ENCODE results near the gene GIMAP8. TPM values are rescaled to one million over a fixed set of nuclear protein-coding genes. Genes with fewer than 3 reads are reported as not detected.

The GIMAP8 gene
- total RNA-seq, 1 donor from 2014 or later: 7.0 TPM

DNA sequence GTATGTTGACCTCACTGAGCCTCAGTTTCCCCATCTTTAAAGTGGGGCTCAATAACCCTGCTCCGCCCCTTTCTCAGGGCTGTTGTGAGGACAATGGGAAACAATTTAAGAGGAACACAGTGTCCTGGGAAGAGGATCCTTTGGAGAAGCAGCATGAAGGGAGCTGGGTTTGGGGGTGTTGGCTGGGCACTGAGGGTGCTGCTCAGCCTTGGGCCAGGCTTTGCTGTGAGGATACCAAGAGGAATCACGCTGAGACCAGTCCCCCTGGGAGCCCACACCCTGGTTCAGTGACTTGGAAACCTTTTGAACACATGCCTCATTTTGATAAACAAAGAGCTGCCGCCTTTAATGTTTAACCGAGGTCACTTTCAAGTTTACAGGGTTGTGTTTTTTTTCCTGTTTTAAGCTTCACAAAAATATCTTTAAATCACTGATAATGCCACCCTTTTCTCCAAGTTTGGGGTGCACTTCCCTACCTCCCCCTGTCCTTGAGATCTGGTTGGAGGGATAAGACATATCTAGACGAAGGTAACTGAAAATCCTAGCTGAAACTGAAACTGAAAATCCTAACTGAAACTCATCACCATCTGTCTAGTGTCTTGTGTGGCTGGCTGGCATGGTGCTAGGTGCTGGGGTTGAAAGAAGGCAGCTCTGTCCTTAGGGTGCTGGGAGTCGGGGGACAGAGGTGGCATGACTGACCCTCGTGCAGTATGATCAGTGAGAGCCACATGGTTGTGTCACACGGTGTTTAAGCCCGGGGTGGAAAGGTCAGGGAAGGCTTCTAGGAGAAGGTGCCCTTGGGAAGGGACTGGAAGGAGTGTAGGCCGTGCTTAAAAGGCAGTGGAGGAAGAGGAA, 43.6 kb upstream of the GIMAP8 start:
- Mint-ChIP-seq H3K27me3 (ENCODE audit: low read depth) (no peaks in the 10 kb centered on the region), H3K9me3 (no peaks in the 10 kb centered on the region), H3K27ac (peak overlapping the region; percentile 95), H3K4me1 (ENCODE audit: low read depth) (peaks cover 40% of the 10 kb centered on the region), H3K36me3 (ENCODE audit: low read depth) (peaks cover 20% of the 10 kb centered on the region), H3K4me3 (ENCODE audit: low read depth) (peak overlapping the region; percentile 88)
- intact Hi-C loops (cut with micrococcal nuclease): loop anchor here (1.0 to 2.0 kb wide), 2 partner anchors 15 to 84 kb away; partner anchors contain the start of genes ACTR3C and LRRC61
- peak; percentile 43 for DNase-seq (ENCODE audit: low spot score)

DNA sequence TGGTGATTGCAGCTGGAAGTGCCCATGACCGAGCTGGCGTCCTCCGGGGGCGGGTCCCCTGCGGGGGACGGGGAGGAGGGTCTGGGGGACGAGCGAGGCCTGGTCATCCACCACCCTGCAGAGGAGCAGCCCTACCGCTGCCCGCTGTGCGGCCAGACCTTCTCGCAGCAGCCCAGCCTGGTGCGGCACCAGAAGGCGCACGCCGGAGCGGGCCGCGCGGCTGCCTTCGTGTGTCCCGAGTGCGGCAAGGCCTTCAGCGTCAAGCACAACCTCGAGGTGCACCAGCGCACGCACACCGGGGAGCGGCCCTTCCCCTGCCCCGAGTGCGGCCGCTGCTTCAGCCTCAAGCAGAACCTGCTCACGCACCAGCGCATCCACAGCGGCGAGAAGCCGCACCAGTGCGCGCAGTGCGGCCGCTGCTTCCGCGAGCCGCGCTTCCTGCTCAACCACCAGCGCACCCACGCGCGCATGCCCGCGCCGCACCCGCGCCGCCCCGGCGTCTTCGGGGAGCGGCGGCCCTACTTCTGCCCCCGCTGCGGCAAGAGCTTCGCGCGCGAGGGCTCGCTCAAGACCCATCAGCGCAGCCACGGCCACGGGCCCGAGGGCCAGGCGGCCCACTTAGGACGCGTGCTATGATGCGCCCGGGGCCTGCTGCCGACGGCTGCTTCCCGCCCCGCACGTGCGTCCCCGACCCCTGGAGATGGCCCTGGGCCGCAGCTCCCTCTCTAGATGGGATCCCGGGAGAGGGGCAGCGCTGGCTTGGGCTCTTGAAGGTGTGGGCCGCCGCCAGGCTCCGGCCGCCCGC, 42.6 kb upstream of the GIMAP8 start:
- no peaks in the 10 kb centered on the region for H3K27me3 Mint-ChIP-seq (ENCODE audit: low read depth)
- H3K4me1 Mint-ChIP-seq (ENCODE audit: low read depth): peaks cover 37% of the 10 kb centered on the region
- H3K9me3 Mint-ChIP-seq: no peaks in the 10 kb centered on the region
- H3K36me3 Mint-ChIP-seq (ENCODE audit: low read depth): peaks cover 20% of the 10 kb centered on the region
- DNase-seq (ENCODE audit: low spot score): no peak
- intact Hi-C loops (cut with micrococcal nuclease): loop anchor here (1.0 to 2.0 kb wide), 2 partner anchors 14 to 85 kb away; partner anchors contain the start of genes ACTR3C and LRRC61
- H3K4me3 Mint-ChIP-seq (ENCODE audit: low read depth): no peak overlapping the region
- no peak overlapping the region for H3K27ac Mint-ChIP-seq

DNA sequence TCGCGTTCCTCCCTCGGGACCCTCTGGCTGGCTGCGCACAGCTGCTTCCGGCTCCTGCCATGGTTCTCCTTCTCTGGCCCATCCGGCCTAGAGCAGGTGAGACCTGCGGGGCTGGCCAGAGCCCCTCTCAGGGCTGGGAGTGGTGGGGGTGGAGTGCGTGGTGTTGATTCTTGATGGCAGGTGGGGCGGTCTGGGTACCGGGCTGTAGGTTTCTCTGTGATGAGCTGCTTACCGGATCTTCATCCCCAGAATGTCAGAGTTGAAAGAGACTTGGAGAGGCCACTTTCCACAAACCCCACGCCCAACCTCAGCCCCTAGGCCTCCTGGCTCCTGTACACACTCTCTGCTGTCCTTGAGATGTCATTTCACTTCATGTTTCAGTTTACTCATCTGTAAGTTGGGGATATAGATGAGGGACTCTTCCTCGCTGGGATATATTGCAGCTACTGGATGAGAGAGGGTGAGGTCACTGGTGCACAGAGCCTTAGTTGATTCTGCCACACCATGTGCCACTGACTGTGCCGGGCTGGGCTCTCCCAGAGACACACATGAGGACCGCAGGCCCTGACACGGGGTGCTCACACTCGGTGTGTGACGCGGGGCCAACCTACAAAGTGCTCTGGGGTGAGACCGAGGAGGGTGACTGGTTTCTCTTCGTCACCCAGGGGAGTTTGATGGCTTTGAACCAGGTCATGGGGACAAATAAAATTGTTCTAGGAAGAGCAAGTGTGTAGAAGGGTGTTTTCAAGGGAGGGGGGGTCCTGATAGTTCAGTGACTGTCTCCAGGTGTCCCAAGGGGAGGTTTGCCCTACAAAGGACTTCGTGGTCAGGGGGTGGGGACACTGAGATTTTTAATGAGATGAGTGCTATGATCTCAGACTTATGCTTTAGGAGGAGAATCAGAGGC, 41.8 kb upstream of the GIMAP8 start:
- no peak for DNase-seq (ENCODE audit: low spot score)
- H3K4me1 Mint-ChIP-seq (ENCODE audit: low read depth): peaks cover 33% of the 10 kb centered on the region
- H3K4me3 Mint-ChIP-seq (ENCODE audit: low read depth): no peak overlapping the region
- intact Hi-C loops (cut with micrococcal nuclease): no loop called here
- H3K27me3 Mint-ChIP-seq (ENCODE audit: low read depth): no peaks in the 10 kb centered on the region
- H3K36me3 Mint-ChIP-seq (ENCODE audit: low read depth): peaks cover 20% of the 10 kb centered on the region
- peak overlapping the region; percentile 78 for H3K27ac Mint-ChIP-seq
- no peaks in the 10 kb centered on the region for H3K9me3 Mint-ChIP-seq

DNA sequence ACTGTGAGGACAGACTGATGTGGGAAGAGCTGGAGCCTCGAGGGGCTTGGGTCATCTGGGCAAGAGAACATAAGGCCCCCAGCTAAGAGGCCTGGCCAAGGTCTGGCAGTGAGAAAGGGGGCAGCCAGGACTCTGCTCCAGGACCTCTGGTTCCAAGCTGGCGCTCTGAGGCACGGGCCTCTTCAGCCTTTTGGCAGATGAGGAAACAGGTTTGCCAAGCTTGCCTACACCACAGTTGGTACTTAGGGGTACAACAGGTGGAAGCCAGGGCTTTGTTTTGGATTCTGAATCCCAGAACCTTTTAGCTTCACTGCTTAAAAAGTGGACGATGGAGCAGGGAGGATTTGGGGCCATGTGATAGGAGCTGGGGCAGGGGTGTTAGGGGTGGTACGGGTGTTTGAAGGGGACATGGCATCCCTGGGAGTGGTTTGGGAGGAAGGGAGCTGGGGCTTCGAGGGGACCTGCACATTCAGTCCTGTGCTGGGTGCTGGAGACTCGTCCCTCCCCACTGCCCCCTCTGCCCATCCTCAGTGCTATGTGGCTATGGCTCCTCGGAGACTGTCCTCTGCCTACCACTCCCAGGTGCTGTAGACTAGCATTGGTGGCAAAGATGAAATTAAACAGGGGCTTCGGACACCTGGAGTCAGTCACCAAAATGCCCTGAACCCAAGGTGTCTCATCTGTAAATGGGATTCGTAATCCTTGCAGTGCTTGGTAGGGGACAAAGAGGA, 41.0 kb upstream of the GIMAP8 start:
- Mint-ChIP-seq H3K27ac (peak overlapping the region; percentile 78), H3K27me3 (ENCODE audit: low read depth) (no peaks in the 10 kb centered on the region), H3K4me3 (ENCODE audit: low read depth) (no peak overlapping the region), H3K4me1 (ENCODE audit: low read depth) (peaks cover 26% of the 10 kb centered on the region), H3K36me3 (ENCODE audit: low read depth) (peaks cover 20% of the 10 kb centered on the region), H3K9me3 (no peaks in the 10 kb centered on the region)
- no peak for DNase-seq (ENCODE audit: low spot score)
- intact Hi-C loops (cut with micrococcal nuclease): no loop called here

DNA sequence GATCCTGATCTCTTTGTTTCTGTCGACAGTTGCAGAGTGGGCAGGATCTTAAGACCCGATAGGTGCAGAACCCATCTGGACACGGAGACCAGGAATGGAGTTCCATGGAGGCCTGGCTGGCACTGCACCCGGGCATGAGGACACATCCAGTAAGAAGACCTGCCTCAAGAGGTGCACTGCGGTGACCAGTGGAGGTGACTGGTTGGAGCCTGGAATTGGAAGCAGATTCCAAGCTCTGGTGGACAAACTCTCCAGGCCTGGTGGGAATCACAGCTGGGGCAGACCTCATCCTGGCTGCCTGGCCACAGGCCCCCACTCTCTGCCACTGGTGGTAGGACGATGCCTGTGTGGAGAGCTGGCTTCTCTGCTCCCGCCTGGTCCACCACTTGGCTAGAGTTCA, 40.3 kb upstream of the GIMAP8 start:
- Mint-ChIP-seq H3K27me3 (ENCODE audit: low read depth) (no peaks in the 10 kb centered on the region), H3K4me1 (ENCODE audit: low read depth) (peaks cover 24% of the 10 kb centered on the region), H3K36me3 (ENCODE audit: low read depth) (peaks cover 20% of the 10 kb centered on the region), H3K27ac (no peak overlapping the region), H3K9me3 (no peaks in the 10 kb centered on the region), H3K4me3 (ENCODE audit: low read depth) (no peak overlapping the region)
- no peak for DNase-seq (ENCODE audit: low spot score)
- intact Hi-C loops (cut with micrococcal nuclease): no loop called here

DNA sequence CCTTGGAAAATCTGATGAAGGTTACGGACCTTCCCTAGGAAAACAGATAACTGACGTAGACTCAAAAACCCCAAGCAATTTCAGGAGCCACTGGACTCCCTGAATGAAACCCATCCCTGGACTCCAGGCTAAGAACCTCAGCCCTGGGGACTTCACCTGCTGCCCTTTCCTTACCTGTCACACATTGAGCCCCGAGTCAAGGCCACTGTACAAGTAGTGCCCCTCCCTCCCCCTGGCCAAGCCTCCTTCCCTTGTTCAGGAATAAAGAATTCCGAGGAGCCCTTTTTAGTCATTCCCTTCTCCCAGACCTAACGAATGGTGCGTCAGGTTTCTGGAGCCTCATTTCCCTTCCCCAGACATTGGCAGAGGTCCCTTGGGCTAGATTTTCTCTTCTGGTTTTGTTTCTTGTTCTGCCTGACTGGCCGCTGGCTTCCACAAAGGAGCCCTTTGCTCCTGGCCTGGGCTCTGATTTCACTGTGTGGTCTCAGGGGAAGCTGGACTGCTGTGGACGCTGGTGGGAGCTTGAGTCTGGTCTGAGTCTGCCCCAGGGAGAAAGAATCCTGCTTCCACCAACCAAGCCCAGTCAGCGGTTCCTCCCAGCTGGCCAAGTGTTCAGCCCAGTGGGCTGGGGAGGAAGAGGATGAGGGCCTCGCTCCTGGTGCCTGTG, 39.6 kb upstream of the GIMAP8 start:
- no peak for DNase-seq (ENCODE audit: low spot score)
- peaks cover 21% of the 10 kb centered on the region for H3K4me1 Mint-ChIP-seq (ENCODE audit: low read depth)
- H3K27me3 Mint-ChIP-seq (ENCODE audit: low read depth): no peaks in the 10 kb centered on the region
- H3K4me3 Mint-ChIP-seq (ENCODE audit: low read depth): no peak overlapping the region
- no peak overlapping the region for H3K27ac Mint-ChIP-seq
- H3K9me3 Mint-ChIP-seq: no peaks in the 10 kb centered on the region
- intact Hi-C loops (cut with micrococcal nuclease): no loop called here
- peaks cover 20% of the 10 kb centered on the region for H3K36me3 Mint-ChIP-seq (ENCODE audit: low read depth)

DNA sequence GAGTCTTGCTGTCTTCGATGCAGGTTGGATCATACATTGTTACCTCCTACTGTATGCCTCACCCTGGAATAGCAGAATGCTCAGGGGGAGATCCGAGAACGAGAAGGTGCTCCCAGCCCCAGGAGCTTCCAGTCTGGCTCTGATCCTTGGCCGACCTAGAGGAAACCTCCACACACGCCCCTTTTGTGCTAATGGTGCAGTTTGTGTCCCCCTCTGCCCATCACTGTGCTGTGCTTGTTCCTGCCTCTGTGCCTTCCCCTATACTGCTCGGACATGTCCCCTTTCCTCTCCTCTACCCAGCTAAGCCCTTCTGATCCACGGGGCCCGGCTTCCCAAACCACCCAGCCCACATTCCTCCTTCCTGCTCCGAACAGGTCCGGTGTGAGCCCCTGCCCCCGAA, 38.8 kb upstream of the GIMAP8 start:
- DNase-seq (ENCODE audit: low spot score): no peak
- Mint-ChIP-seq H3K27ac (no peak overlapping the region), H3K27me3 (ENCODE audit: low read depth) (no peaks in the 10 kb centered on the region), H3K4me3 (ENCODE audit: low read depth) (no peak overlapping the region), H3K4me1 (ENCODE audit: low read depth) (peaks cover 13% of the 10 kb centered on the region), H3K36me3 (ENCODE audit: low read depth) (peaks cover 20% of the 10 kb centered on the region), H3K9me3 (no peaks in the 10 kb centered on the region)
- intact Hi-C loops (cut with micrococcal nuclease): no loop called here

DNA sequence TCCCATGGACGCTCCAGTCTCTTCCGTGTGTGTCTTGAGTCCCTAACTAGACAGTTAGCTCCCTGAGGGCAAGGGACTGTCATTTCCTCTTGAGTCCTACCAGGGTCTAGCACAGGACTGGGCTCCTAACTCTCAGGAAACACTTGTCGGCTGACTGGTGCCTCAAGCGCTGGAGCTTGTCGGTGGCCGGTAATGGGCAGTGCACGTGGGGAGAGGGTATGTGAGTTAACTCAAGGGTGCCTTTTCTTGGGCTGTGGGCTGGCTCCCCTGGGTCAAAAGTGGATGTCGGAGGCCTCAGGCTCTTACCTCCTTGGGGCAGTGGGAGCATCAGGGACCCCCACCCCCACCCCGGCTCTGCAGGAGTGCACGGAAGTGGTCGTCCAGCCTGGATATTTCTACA, 38.4 kb upstream of the GIMAP8 start:
- no peak for DNase-seq (ENCODE audit: low spot score)
- H3K27ac Mint-ChIP-seq: no peak overlapping the region
- no peaks in the 10 kb centered on the region for H3K27me3 Mint-ChIP-seq (ENCODE audit: low read depth)
- no peaks in the 10 kb centered on the region for H3K9me3 Mint-ChIP-seq
- H3K4me1 Mint-ChIP-seq (ENCODE audit: low read depth): peaks cover 10% of the 10 kb centered on the region
- H3K4me3 Mint-ChIP-seq (ENCODE audit: low read depth): no peak overlapping the region
- peaks cover 19% of the 10 kb centered on the region for H3K36me3 Mint-ChIP-seq (ENCODE audit: low read depth)
- intact Hi-C loops (cut with micrococcal nuclease): no loop called here

DNA sequence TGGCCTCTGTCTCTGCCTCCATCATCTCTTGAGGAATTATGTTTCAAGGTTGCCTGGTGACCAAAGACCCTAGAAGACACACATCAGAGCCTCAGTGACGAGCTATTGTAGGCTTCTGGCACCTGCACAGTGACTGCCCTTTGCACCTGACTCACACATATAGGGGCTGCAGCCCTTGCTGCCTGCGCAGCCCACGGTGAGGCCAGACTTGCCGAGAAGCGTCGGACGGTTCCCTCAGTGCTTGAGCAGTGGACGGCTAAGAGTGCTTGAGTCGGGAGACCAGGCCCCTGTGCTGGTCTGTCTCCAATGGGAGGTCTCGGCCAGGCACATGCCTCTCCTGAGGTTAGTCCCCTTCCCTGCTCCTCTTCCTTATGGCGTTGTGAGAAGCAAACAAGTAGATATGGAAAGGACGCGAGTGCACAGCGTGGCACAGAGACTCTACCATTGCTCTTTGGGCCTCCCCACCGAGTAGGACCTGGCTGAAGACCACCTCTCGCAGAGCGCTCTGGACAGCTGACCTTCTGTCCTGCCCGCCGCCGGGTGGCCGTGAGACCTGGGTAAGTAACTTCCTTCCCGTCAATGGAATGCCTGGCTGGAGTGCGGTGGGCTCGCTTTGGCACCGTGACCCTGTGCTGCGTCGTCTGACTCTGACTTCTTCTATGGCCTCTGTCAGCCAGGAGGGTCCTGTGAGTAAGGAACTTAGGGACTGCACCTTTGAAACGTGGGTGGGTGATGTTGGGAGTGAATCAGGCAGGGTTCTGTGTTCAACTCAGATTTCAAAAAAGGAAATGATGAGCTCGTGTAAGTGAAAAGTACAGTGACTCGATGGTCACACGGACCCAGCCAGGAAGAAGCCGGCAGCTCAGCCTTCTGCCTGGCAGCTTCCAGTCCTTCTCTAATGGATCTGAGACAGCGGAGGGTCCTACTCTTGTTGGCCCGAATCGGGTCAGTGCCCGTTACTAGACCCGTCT, 37.6 kb upstream of the GIMAP8 start:
- intact Hi-C loops (cut with micrococcal nuclease): no loop called here
- H3K9me3 Mint-ChIP-seq: no peaks in the 10 kb centered on the region
- no peak overlapping the region for H3K4me3 Mint-ChIP-seq (ENCODE audit: low read depth)
- no peak for DNase-seq (ENCODE audit: low spot score)
- H3K27ac Mint-ChIP-seq: no peak overlapping the region
- H3K36me3 Mint-ChIP-seq (ENCODE audit: low read depth): peaks cover 16% of the 10 kb centered on the region
- H3K27me3 Mint-ChIP-seq (ENCODE audit: low read depth): no peaks in the 10 kb centered on the region
- H3K4me1 Mint-ChIP-seq (ENCODE audit: low read depth): peaks cover 7% of the 10 kb centered on the region

DNA sequence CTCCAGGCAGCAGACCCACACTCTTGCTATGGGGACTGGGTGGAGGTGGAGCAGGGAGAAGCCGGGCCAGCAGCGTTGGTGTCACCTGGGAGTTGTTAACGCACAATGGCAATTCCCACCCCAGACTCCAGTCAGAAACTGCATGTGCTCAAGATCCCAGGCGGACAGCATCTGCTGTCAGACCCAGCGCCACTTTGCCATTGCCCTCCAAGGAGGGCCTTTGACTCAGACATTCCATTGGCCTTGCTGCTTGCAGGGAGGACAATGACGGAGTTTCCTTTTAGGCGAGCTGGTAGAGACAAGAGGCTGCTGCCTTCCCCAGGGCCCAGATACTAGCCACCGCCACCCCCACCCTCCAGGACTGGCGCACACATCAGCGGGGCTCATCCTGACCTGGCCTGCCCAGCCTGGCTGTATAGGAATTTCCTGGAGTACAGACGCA, 36.8 kb upstream of the GIMAP8 start:
- H3K27ac Mint-ChIP-seq: no peak overlapping the region
- H3K36me3 Mint-ChIP-seq (ENCODE audit: low read depth): peaks cover 13% of the 10 kb centered on the region
- no peak overlapping the region for H3K4me3 Mint-ChIP-seq (ENCODE audit: low read depth)
- H3K9me3 Mint-ChIP-seq: no peaks in the 10 kb centered on the region
- peaks cover 5% of the 10 kb centered on the region for H3K4me1 Mint-ChIP-seq (ENCODE audit: low read depth)
- no peak for DNase-seq (ENCODE audit: low spot score)
- intact Hi-C loops (cut with micrococcal nuclease): no loop called here
- H3K27me3 Mint-ChIP-seq (ENCODE audit: low read depth): no peaks in the 10 kb centered on the region

Data from activated T-helper 2 cell treated with anti-CD3 and anti-CD28 coated beads, Interferon-gamma antibody, Interleukin-2, Interleukin-4, amounts not matched to agents 10 μg/mL and 5 μg/mL and 100 μg/mL, durations not matched to agents 14 hours and 24 hours and 36 hours (primary cell).